MCF 10A (cell line): ENCODE results near the gene ARMS2. TPM values are rescaled to one million over a fixed set of nuclear protein-coding genes. Genes with fewer than 3 reads are reported as not detected.
A peak's percentile ranks its signal among the peaks of the same experiment; 100 is the strongest.

Experiments used
- BruUV-seq: library from RNA; stranded (reverse); fragments of 400-500 nt; replicated peaks from 2 replicates; lab custom pipeline; 2021; lab: Mats Ljungman, UMichigan
- CTCF ChIA-PET: fragments of 300-600 bp; sonication (Branson Sonifier 250); formaldehyde crosslinking; extraction: SDS; loops from one replicate; lab custom pipeline; 2021; ENCODE audit warnings: antibody characterized with exemption, inconsistent platforms; lab: Yijun Ruan, JAX
- POLR2A ChIA-PET: fragments of 300-600, 350-650 bp; sonication (Branson Sonifier 250); formaldehyde crosslinking; extraction: SDS; loops from one replicate; lab custom pipeline; 2020; ENCODE audit warnings: antibody characterized with exemption, inconsistent platforms; lab: Yijun Ruan, JAX
- DNase-seq: peaks from one replicate; pipeline ENCODE4 v3.0.0-alpha.2; 2018; ENCODE audit not compliant: unreplicated experiment
- H3K27ac Mint-ChIP-seq: one replicate; pipeline ENCODE4 v1.8.0; 2022; ENCODE audit warnings: mild to moderate bottlenecking, low read depth, mixed read lengths; ENCODE audit not compliant: unreplicated experiment
- H3K27me3 Mint-ChIP-seq: one replicate; pipeline ENCODE4 v1.8.0; 2022; ENCODE audit warnings: mixed read lengths; ENCODE audit not compliant: insufficient read depth, unreplicated experiment
- H3K36me3 Mint-ChIP-seq: one replicate; pipeline ENCODE4 v1.8.0; 2022; ENCODE audit warnings: mild to moderate bottlenecking, moderate library complexity, mixed read lengths; ENCODE audit not compliant: insufficient read depth, unreplicated experiment
- H3K4me1 Mint-ChIP-seq: one replicate; pipeline ENCODE4 v1.8.0; 2022; ENCODE audit warnings: mixed read lengths; ENCODE audit not compliant: insufficient read depth, unreplicated experiment
- H3K4me3 Mint-ChIP-seq: one replicate; pipeline ENCODE4 v1.8.0; 2022; ENCODE audit warnings: mild to moderate bottlenecking, moderate library complexity, mixed read lengths; ENCODE audit not compliant: unreplicated experiment
- H3K9me3 Mint-ChIP-seq: one replicate; pipeline ENCODE4 v1.8.0; 2022; ENCODE audit warnings: mixed read lengths; ENCODE audit not compliant: unreplicated experiment
- intact Hi-C: fragments of 100-400 bp; cut with micrococcal nuclease; formaldehyde crosslinking; loops from 2 replicates; pipeline ENCODE4 v1.14.1; 2022
- total RNA-seq: library from RNA; stranded (reverse); gene quantifications from 2 replicates; pipeline ENCODE4 v1.2.3, GENCODE V29; 2022
- TF ChIP-seq, protein P1 (sequence below): fragments of 200-600 bp; IDR thresholded peaks from one replicate; pipeline ENCODE4 v1.8.0; 2022; ENCODE audit warnings: antibody characterized with exemption, mild to moderate bottlenecking; ENCODE audit not compliant: unreplicated experiment

The ARMS2 gene
- total RNA-seq, 1 experiment from 2014 or later, result not detected

GRCh38 chr10:122471531-122472177, 17.2 kb downstream of the ARMS2 start:
- Mint-ChIP-seq H3K9me3 (no peaks in the 10 kb centered on the region), H3K27me3 (no peaks in the 10 kb centered on the region), H3K36me3 (peaks cover 32% of the 10 kb centered on the region), H3K4me1 (peaks cover 39% of the 10 kb centered on the region), H3K4me3 (no peak overlapping the region), H3K27ac (peak overlapping the region; percentile 23)
- DNase-seq, result no peak
- ChIA-PET POLR2A (interaction anchor here (15.0 kb wide), 1 partner anchor 19 kb away, joined by 291 read pairs; no protein-coding TSS in a partner anchor), CTCF (interaction anchor here (0.7 to 5.0 kb wide), 3 partner anchors 19 to 94 kb away, joined by 3 to 34 read pairs (median 7); no protein-coding TSS in a partner anchor)
- TF ChIP-seq, protein P1, sequence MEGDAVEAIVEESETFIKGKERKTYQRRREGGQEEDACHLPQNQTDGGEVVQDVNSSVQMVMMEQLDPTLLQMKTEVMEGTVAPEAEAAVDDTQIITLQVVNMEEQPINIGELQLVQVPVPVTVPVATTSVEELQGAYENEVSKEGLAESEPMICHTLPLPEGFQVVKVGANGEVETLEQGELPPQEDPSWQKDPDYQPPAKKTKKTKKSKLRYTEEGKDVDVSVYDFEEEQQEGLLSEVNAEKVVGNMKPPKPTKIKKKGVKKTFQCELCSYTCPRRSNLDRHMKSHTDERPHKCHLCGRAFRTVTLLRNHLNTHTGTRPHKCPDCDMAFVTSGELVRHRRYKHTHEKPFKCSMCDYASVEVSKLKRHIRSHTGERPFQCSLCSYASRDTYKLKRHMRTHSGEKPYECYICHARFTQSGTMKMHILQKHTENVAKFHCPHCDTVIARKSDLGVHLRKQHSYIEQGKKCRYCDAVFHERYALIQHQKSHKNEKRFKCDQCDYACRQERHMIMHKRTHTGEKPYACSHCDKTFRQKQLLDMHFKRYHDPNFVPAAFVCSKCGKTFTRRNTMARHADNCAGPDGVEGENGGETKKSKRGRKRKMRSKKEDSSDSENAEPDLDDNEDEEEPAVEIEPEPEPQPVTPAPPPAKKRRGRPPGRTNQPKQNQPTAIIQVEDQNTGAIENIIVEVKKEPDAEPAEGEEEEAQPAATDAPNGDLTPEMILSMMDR, result no peak
- intact Hi-C loops, result no loop called here
- BruUV-seq, result no TSS peak

DNA sequence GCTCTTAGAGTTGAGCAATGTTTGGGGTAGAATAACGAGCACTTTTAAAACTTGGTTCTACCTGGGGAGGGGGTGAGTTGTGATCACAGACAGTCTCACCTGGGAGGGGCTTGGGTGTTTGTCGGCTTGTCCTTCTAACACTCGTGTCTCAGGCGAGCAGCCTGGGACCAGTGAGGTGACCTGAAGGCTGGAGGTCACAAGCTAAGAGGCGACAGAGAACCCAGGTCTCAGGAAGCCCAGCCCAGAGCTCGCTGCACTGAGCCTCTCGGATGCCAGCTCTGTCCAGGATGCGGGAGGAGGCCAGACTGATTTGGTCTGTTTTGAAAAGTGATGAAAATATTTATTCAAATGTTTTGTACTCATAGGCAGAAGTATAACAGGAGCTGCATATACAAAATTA, 18.7 kb downstream of the ARMS2 start:
- intact Hi-C loops, result no loop called here
- no peak for DNase-seq
- TF ChIP-seq, protein P1, result no peak
- H3K27me3 Mint-ChIP-seq, result no peaks in the 10 kb centered on the region
- H3K4me1 Mint-ChIP-seq, result peaks cover 39% of the 10 kb centered on the region
- ChIA-PET POLR2A (interaction anchor here (0.6 to 15.0 kb wide), 4 partner anchors 11 to 92 kb away, joined by 3 to 291 read pairs (median 4); no protein-coding TSS in a partner anchor), CTCF (interaction anchor here (0.7 kb wide), 1 partner anchor 94 kb away, joined by 3 read pairs; no protein-coding TSS in a partner anchor)
- H3K36me3 Mint-ChIP-seq, result peaks cover 28% of the 10 kb centered on the region
- no peak overlapping the region for H3K4me3 Mint-ChIP-seq
- no peaks in the 10 kb centered on the region for H3K9me3 Mint-ChIP-seq
- no TSS peak for BruUV-seq
- H3K27ac Mint-ChIP-seq, result no peak overlapping the region

- BruUV-seq, result no TSS peak
- no peak overlapping the region for H3K27ac Mint-ChIP-seq
These were observed 19.8 kb downstream of the ARMS2 start for GRCh38 chr10:122474131-122474818.

More at GRCh38 chr10:122474131-122474818, 19.8 kb downstream of the ARMS2 start:
- H3K27me3 Mint-ChIP-seq, result no peaks in the 10 kb centered on the region
- H3K36me3 Mint-ChIP-seq, result peaks cover 21% of the 10 kb centered on the region
- ChIA-PET CTCF (interaction anchor here (1.0 kb wide), 1 partner anchor 17 kb away, joined by 4 read pairs; no protein-coding TSS in a partner anchor), POLR2A (interaction anchor here (0.9 to 15.0 kb wide), 3 partner anchors 16 to 26 kb away, joined by 3 to 291 read pairs (median 4); no protein-coding TSS in a partner anchor)
- TF ChIP-seq, protein P1, result no peak
- H3K4me1 Mint-ChIP-seq, result peaks cover 30% of the 10 kb centered on the region
- H3K4me3 Mint-ChIP-seq, result no peak overlapping the region
- intact Hi-C loops, result no loop called here
- DNase-seq, result no peak
- no peaks in the 10 kb centered on the region for H3K9me3 Mint-ChIP-seq
